CD4-positive, alpha-beta T cell treated with Interleukin-4 for 4 hours (primary cell): ENCODE data around the gene MARK4.

Source experiments
- DNase-seq: peaks from one replicate; pipeline ENCODE4 v3.0.0-alpha.2; 2020

MARK4 gene

DNA sequence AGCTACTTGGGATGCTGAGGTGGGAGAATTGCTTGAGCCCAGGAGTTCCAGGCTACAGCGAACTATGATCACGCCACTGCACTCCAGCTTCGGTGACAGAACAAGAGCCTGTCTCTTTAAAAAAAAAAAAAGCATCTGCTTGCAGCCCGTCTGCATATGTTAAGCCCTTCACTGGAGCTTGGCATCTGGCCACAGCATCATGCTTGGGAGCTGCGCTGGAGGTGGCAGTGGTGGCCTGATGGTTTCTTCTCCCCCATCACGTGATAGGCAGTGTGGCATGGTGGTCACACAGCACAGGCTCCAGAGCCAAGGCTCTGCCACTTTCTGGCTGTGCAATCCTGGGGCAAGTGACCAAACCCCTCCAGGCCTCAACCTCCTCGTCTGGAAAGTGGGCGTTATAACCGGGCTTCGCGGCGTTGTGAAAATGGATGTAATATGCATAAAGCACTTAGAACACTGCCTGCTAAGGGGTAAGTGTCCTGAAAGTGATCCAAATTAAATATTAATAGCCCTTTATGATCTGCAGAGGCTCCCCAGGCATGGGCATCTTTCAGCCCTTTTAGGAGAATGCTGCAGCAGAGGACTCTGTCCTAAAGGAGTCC, 24.4 kb downstream of the MARK4 start:
- no peak for DNase-seq

DNA sequence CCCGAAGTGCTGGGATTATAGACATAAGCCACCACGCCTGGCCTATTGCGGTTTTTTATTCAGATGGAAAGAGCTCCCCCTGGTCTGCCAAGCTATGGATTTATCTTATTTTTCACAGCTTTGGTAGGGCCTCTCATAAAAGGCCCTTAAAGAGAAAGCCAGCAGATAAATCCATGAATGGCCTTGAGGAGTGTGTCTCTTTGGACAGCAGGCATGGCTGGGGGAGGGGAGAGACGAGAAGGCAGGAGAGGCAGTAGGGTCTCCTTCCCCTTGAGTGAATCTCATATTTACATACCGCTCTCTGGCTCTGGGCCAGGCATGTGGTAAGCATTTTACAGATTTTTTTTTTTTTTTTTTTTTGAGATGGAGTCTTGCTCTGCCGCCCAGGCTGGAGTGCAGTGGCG, 25.2 kb downstream of the MARK4 start:
- DNase-seq, result no peak

DNA sequence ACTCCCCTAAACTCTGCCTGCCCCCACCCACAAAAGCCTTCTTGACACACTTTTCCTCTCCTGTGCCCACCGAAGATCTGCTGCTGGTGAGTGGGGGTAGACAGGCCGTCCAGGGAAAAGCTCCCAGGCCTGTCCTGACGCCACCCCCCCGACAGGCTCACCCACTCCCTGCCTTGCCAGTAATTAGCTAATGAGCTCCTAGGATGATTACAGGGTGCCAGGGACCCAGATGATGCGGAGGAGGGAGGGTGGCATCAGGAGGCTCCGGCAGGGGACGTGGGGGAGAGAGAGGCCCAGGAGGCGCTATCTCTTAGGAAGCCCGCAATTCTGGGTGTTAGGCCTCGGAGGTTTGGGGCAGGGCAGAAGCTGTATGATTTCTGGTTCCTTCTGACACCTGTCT, 27.0 kb downstream of the MARK4 start:
- no peak for DNase-seq

DNA sequence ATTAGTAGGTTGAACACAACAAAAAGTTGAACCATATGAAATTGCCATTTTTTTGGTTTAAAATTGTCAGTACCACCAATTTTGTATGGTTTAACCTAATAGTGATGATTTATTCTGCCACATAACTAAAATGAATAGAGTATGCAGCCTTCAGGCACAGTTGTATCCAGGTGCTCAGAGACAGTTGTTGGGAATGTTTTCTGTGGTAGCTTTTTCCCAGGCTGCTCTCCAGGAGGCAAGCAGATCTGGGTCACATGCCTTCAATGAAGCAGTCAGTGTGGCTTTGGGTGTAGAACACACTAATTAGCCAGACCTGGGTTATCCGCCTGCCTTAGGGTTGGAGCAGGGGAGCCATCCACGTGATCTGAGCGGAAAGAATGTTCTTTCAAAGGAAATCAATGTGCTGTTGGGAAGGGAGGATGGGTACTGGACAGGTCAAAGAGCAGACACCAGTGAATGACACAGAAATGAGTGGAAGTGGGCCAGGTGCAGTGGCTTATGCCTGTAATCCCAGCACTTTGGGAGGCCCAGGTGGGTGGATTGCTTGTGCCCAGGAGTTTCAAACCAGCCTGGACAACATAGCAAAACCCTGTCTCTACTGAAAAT, 28.6 kb downstream of the MARK4 start:
- no peak for DNase-seq

DNA sequence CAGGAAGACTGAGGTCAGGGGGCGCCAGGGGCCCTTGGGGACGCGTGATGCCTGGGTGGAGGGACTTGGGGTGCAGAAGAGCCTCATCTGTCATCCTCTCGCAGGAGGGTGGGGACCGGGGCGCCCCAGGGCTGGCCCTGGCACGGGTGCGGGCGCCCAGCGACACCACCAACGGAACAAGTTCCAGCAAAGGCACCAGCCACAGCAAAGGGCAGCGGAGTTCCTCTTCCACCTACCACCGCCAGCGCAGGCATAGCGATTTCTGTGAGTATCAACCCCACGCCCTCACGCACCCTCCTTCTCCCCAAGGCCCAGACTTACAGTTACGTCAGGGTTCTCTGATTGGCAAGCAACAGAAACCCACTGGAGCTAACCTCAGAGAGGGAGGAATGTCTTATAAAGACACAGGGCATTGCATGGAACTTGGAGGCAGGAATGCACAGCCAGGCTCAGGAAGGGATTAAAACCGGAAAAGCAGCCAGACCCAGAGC, 29.4 kb downstream of the MARK4 start:
- no peak for DNase-seq

DNA sequence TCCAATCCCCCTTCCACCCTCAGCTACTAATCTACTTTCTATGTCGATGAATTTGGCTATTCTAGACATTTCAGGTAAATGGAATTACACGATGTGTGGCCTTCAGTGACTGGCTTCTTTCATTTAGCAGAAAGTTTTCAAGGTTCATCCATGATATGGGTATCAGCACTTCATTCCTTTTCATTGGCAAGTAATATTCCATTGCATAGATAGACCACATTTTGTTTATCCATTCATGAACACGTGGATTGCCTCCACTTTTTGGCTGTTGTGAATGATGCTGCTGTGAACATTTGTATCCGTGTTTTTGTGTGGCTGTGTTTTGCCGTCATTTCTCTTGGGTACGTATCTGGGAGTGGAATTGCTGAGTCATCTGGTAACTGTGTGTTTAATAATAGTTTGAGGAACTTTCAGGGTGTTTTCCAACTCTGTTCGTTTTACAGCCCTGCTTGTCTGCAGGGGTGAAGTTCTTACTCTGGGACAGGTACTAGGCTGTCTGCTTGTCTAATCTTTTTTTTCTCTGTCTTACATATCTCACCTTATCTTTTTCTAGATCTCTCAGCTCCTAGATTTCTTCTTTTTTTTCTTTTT, 32.5 kb downstream of the MARK4 start:
- DNase-seq, result no peak

DNA sequence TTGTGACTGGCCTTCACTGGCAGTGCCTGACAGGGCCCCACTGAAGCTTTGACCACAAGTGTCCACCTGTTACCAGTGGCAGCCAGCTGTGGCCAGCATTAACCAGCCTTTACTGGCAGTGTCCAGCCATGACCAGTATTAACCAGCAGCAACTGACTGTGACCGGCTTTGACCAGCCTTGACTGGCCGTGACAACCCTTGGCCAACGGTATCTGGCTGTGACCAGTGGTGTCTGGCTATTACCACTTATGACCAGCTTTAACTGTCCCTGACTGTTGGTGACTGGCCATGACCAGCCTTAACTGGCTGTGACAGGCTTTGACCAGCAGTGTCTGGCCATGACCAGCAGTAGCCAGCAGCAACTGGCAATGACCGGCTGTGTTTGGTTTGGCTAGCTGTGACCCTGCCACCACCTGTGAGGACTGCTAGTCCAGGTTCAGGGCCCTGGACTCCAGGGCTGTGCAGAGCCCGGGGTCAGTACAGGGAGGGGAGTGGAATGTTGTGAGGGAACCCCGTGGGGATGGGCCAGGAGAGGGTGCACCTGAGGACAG, 39.4 kb downstream of the MARK4 start:
- no peak for DNase-seq

DNA sequence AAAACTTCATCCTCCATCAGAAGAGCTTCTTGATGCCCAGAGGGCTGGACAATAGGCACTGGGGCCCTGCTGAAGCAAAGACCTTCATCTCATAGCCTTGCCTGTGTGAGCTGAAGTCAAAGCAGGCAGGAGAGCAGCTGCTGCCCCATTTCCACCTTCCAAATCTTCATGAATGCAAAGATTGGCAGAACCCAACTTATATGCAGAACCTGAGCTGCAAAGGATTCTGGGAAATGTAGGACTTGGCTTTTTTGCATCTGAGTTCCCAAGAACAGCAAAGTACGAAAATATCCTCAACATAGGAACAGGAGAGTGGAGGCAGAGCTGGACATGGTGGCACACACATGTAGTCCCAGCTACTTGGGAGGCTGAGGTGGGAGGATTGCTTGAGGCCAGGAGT, 40.8 kb downstream of the MARK4 start:
- DNase-seq, result no peak

DNA sequence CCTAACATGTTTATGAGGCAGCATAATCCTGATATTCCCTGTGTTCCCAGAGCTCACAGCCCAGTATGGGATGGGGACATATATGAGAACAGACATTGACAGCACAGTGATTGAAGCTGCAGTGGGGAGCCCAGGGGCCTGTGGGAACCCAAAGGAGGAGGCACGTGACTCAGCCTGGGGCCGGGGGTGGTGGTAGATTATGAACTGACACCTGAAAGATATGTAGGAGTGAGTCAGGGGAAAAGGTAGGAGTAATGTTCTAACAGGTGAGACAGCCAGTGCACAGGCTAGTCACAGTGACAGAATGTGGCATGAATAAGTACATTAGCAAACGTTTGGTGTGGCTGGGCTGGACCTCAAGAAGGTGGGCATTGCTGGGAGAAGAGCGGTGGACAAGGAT, 42.6 kb downstream of the MARK4 start:
- no peak for DNase-seq

DNA sequence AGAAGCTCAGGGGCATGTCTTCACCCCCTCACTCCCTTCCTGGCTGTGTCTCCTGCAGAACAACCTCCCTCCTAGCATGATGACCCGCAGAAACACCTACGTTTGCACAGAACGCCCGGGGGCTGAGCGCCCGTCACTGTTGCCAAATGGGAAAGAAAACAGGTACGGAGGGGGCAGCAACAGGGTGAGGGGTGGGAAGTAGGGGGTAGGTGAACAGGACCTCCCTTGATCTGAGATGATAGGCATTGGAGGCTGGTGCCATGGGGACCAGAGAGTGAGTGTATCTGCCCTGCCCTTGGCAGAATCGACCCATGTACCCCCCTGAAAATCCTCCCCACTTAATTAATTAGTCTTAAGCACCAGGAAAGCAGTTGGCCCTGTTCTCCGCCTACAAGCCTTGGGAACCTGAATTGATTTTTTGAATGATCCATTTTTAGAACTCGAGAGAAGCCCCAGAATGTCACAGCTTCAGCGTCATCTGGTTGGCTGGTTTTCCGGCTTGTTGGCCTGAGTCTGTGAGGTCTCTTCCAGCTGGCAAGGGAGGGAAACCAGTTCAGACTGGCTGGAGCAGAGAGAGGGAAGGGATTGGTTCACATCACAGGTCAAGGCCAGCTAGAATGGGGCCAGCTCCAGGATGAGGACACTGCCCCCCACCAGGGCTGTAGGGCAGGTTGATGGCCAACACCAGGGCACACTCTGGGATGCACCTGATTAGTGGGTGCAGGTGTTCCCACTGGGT, 43.4 kb downstream of the MARK4 start:
- no peak for DNase-seq

DNA sequence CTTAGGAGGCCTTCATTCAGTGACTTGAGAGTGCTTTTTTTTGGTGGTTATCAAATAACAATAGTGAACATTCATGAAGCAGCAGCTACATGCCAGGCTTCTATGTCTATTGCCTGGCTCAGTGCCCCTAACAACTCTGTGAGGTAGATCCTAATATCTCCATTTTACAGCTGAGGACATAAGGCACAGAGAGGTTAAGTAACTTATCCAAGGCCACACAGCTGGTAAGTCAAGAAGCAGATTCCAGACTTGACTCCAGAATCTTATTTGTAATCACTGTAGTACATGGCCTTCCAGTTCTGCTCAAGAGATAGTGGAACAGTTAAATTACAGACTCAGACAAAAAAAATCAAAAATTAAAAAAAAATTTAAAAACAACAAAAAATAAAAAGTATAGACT, 44.8 kb downstream of the MARK4 start:
- no peak for DNase-seq

DNA sequence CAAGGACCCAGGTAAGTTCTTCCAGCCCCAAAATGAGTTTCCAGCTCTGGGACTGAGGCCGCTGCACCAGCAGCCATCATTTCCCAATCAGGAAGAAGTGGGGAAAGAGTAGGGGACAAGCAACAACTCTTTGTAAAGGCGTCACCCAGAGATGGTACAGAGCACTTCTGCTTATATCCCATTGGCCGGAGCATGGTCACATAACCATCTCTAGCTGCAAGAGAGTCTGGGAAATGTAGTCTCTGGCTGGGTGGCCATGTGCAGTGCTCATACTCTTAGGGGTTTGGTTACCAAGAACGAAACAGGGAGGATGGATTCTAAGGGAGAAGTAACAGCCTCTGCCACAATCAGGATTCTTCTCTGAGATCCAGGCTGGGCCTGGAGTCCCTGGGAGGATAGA, 45.3 kb downstream of the MARK4 start:
- no peak for DNase-seq

DNA sequence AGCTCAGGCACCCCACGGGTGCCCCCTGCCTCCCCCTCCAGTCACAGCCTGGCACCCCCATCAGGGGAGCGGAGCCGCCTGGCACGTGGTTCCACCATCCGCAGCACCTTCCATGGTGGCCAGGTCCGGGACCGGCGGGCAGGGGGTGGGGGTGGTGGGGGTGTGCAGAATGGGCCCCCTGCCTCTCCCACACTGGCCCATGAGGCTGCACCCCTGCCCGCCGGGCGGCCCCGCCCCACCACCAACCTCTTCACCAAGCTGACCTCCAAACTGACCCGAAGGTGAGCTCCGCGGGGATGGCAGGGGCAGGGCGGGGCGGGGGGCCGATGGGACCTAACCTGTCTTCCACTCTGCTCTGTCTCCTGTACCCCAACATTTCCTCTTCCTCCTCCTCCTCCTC, 46.6 kb downstream of the MARK4 start:
- no peak for DNase-seq

DNA sequence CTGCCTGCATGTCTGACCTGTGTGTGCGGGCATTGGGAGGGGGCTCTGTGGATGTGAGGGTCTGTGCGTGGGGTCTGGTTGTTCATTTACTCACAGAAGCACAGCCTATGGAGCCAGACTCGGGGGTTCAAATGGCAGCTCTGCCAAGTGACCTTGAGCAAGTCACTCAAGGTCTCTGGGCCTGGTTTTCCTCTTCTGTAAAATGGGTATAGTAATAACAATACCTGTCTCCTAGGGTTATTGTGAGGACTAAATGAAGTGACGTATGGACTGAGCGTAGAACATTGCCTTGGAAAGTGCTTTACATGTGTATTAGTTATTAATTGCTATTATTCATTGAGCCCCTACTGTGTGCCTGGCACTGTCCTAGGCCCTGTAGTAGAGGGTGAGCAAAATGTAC, 47.2 kb downstream of the MARK4 start:
- DNase-seq, result no peak

DNA sequence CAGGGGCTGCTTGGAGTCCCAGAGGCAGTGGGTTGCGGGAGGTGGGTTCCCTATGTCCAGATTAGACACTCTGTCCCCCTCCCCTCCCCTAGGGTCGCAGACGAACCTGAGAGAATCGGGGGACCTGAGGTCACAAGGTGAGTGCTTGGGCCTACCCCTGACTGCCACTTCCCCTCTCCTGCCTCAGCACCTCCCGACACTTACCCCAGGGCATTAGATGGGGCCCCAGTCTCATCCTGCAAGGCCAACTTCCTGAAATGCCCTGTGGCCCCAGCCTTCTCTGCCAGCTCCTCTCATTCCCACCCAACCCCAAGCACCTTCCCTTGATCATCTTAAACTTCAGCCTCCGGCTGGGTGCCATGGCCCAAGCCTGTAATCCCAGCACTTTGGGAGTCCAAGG, 48.6 kb downstream of the MARK4 start:
- DNase-seq, result no peak

DNA sequence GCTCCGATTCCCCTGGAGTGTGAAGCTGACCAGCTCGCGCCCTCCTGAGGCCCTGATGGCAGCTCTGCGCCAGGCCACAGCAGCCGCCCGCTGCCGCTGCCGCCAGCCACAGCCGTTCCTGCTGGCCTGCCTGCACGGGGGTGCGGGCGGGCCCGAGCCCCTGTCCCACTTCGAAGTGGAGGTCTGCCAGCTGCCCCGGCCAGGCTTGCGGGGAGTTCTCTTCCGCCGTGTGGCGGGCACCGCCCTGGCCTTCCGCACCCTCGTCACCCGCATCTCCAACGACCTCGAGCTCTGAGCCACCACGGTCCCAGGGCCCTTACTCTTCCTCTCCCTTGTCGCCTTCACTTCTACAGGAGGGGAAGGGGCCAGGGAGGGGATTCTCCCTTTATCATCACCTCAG, 51.3 kb downstream of the MARK4 start:
- DNase-seq, result no peak

DNA sequence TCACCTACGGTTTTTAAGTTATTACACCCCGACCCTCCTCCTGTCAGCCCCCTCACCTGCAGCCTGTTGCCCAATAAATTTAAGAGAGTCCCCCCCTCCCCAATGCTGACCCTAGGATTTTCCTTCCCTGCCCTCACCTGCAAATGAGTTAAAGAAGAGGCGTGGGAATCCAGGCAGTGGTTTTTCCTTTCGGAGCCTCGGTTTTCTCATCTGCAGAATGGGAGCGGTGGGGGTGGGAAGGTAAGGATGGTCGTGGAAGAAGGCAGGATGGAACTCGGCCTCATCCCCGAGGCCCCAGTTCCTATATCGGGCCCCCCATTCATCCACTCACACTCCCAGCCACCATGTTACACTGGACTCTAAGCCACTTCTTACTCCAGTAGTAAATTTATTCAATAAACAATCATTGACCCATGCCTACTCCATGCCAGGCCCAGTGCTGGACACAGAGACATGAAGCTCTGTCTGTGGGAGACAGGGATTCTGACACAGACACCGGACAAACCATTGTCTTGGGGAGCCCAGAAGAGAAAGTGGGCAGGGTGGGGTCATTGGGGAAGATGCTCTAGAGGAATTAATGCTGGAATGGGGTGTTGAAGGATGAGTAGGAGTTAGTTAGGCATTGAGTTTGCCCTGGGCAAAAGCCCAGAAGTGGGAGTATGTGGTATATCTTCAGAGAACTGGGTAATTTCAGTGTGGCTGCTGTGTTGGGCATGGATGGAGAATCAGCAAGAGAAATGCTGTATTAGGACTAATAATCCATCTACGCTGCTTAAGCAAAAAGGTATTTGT, 52.4 kb downstream of the MARK4 start:
- no peak for DNase-seq

DNA sequence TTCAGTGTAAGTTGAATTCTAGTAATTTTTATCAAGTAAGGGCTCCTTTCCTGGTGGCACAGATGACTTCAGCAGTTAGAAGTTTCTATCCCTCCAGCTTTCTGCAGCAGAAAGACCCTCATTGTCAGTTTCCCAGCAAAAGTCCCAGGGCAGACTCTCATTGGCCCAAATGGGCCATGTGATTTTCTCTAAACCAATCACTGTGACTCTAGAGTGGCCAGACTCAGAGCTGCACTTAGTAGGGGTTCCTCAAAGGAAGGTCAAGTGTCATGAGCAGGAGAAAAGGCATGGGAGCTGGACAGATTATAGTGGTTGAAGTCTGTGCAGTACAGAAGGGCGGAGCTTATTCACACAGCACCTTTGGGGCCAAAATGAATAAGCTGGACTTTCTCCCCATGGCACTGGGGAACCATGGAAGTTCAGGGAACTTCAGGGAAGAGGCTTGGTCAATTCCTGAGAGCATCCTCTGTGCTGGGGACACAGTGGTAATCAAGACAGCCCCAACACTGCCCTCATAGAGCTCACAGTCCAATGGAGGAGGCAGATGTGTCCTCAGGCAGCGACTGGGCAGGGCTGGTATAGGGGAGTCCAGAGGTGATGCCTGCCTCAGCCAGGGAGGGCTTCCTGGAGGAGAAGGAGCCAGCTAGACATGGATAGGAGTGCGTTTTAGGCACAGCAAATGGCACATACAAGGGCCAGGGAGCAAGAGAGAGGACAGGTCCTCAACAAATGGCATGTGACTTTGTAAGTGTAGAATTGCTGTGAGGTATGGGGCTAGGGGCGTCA, 53.3 kb downstream of the MARK4 start:
- DNase-seq, result no peak

DNA sequence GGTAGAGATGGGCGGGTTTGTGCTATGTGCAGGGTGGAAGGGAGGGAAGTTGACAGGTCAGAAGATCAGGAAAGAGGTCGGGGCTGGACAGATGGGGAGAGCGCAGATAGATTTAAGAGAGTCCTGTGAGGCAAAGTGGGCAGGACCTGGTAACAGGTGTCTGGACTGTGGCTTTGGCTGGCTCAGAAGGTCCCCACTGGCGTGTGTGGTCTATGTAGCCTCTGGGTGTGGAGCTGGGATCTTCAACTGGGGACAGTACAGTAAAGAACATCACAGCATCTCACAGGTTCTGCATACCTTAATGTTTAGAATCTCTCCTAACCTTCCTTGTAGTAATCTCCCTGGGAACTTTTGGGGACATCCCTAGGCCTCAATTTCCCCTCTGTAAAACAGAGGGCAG, 53.9 kb downstream of the MARK4 start:
- DNase-seq, result no peak

DNA sequence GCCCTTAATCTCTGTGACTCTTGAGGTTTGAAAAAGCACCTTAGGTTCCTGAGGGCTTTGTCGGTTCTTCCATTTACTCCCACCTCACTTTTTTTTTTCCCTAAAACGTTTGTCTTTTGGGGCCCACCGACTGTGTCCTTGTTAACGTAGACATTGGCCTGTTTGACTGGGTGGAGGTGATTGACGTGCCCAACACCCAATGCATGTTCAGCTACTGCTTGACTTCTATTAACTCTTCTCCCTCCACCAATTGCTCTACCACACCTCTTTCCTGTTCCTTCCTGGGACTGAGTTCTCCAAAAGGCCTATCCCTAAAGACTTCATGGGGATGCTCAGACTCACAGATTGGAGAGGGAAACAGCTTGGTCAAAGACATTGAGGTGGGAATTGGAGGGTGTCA, 54.4 kb downstream of the MARK4 start:
- DNase-seq, result no peak

DNA sequence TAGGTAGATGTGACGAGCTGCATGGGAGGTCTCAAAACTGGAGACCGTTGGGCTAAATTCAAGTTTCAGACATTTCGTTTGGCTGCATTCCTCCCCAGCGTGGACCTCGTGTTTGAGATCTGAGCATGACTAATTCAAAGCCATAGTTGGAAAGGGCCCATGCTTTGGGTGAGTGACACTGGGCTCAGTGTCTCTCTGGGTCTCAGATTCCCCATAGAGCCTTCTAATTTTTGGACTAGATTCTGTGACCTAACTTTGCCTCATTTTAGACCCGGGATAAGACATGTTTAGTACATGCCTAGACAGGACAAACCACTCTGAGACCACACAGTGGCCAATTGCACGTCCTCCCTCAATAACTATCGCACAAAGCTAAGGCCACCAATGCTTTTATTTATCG, 55.0 kb downstream of the MARK4 start:
- no peak for DNase-seq

DNA sequence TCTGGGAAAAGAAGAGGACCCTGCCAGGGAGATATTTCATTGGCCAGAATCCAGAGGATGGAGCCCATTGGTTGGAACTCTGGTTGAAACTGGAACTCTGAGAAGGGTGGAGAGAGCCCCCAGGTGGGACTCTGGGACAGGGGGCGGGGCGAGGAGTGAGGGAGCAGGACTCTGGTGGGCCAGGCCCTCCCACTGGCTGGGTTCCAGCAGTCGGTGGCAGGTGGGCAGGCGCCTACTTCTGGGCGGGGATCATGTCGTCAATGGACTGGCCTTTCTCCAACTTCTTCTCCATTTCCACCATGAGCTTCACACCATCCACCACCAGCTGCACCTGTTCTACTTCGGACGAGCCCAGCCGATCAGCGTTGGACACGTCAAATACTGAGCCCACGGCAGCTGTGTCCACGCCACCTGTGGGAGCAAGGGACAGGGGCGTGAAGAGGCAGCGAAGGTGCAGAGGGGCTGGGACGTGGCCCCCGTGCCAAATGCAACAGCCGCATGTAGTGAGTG, 55.5 kb downstream of the MARK4 start:
- DNase-seq, result no peak
